Panc1 (cell line): ENCODE results near the gene GLIPR2.

Experiments used
- CTCF ChIP-seq: fragments of 450-650 bp; IDR thresholded peaks from 2 replicates; pipeline ENCODE4 v1.5.1; 2017; ENCODE audit warnings: mild to moderate bottlenecking
- POLR2AphosphoS5 ChIP-seq: IDR thresholded peaks from 2 replicates; pipeline ENCODE4 v1.6.1; 2012; ENCODE audit warnings: mild to moderate bottlenecking, low read depth, low read length, moderate library complexity
- TCF7L2 ChIP-seq: IDR thresholded peaks from 2 replicates; pipeline ENCODE4 v1.6.1; 2011; ENCODE audit warnings: mild to moderate bottlenecking, low read depth, low read length, inconsistent platforms

DNA sequence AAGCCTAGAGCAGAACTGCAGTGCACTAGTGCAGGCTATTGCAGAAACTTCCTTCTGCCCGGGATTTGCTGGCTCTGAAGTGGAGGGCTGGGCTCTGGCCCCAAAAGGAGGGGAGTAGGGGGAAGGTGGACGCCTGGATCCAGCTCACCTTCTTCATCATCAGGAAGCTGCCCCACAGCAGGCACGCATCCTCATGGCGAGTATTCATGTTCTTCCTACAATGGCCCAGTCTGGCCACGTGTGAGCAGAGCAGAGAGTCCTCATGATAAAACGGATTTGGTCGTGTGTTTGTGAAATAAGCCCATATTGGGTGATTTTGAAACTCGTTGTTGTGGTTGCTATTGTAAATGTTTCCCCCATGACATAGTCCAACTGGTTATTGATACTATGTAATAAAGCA lies 8.2 kb upstream of the GLIPR2 start:
- TF ChIP-seq CTCF (no peak), TCF7L2 (no peak), POLR2AphosphoS5 (no peak)
